ENCODE measurements around the gene PLA2G4B. TPM values are rescaled to one million over a fixed set of nuclear protein-coding genes. Genes with fewer than 3 reads are reported as not detected.

Gene PLA2G4B
- total and polyA plus RNA-seq, 10 of the 15 experiments (the other 5 are each of a cell fraction or from before 2014, with no cell fraction given), result 0.22 to 6.6 (median 2.9) TPM

GRCh38 chr15:41886741-41887140 lies 48.1 kb downstream of the PLA2G4B start:
- POLR2A ChIA-PET, result no interaction called here
- intact Hi-C loops (cut with micrococcal nuclease; ENCODE audit: unreplicated experiment), result no loop called here
- Histone ChIP-seq H3K4me1 (ENCODE audit: control insufficient read depth, insufficient read depth, low read length) (peaks cover 4% of the 10 kb centered on the region), H3K36me3 (ENCODE audit: control insufficient read depth in 2 of 2, insufficient read depth in 2 of 2, low read length in 1 of 2) (no peaks in the 10 kb centered on the region), H2AFZ (ENCODE audit: control insufficient read depth, low read depth, low read length) (no peak overlapping the region), H3K27me3 (replicated peaks in 1 of 2; ENCODE audit: control insufficient read depth in 2 of 2, insufficient read depth in 2 of 2, low read length in 1 of 2) (no peaks in the 10 kb centered on the region), H3K4me3 (no peak overlapping the region), H3K9me3 (replicated peaks; ENCODE audit: control insufficient read depth, insufficient read depth, low read length) (no peaks in the 10 kb centered on the region), H3K79me2 (ENCODE audit: control insufficient read depth, insufficient read depth, low read length) (no peaks in the 10 kb centered on the region), H3K9ac (ENCODE audit: control insufficient read depth, insufficient read depth, low read length) (no peak overlapping the region), H3K27ac (ENCODE audit: control insufficient read depth, insufficient read depth) (no peak overlapping the region), H3K4me2 (ENCODE audit: control insufficient read depth, insufficient read depth) (no peak overlapping the region), H4K20me1 (ENCODE audit: control insufficient read depth, insufficient read depth) (no peaks in the 10 kb centered on the region)
- BruUV-seq (replicated peaks), result no TSS peak
- FAIRE-seq, result no peak
- WGBS (ENCODE audit: insufficient coverage, insufficient replicate concordance, low lambda C conversion rate, missing lambda C conversion rate), result 34% methylated on average over 7 of the region's 7 CpGs
- CTCF ChIA-PET, result interaction anchor here (0.9 kb wide), 1 partner anchor 18 kb away, joined by 3 read pairs; no protein-coding TSS in a partner anchor
- no peak for DNase-seq (ENCODE audit: low read depth, low spot score)
- no peak for ATAC-seq
- in situ Hi-C loops (cut with MboI), result no loop called here
- RAD21 ChIA-PET (ENCODE audit: unreplicated experiment), result no interaction called here
- SMC1A ChIA-PET (ENCODE audit: uncharacterized antibody, unreplicated experiment), result interaction anchor here (0.6 to 1.4 kb wide), 2 partner anchors 10 to 57 kb away, joined by 3 to 4 read pairs; no protein-coding TSS in a partner anchor
- no peak for TF ChIP-seq SMARCA5 (IDR thresholded peaks at IDR 0.05)
- TF ChIP-seq, protein P1, sequence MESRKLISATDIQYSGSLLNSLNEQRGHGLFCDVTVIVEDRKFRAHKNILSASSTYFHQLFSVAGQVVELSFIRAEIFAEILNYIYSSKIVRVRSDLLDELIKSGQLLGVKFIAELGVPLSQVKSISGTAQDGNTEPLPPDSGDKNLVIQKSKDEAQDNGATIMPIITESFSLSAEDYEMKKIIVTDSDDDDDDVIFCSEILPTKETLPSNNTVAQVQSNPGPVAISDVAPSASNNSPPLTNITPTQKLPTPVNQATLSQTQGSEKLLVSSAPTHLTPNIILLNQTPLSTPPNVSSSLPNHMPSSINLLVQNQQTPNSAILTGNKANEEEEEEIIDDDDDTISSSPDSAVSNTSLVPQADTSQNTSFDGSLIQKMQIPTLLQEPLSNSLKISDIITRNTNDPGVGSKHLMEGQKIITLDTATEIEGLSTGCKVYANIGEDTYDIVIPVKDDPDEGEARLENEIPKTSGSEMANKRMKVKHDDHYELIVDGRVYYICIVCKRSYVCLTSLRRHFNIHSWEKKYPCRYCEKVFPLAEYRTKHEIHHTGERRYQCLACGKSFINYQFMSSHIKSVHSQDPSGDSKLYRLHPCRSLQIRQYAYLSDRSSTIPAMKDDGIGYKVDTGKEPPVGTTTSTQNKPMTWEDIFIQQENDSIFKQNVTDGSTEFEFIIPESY (IDR thresholded peaks at IDR 0.05), result no peak
- TF ChIP-seq KDM1A (IDR thresholded peaks at IDR 0.05; ENCODE audit: borderline replicate concordance), result no peak
- TF ChIP-seq SMAD1 (IDR thresholded peaks at IDR 0.05; ENCODE audit: low read depth, partially characterized antibody), result no peak
- no peak for TF ChIP-seq POLR2AphosphoS5 (IDR thresholded peaks at IDR 0.05; ENCODE audit: low read length)
- TF ChIP-seq BRCA1 (IDR thresholded peaks at IDR 0.05; ENCODE audit: low read depth, low read length), result no peak
- TF ChIP-seq DPF2 (IDR thresholded peaks at IDR 0.05), result no peak
- no peak for TF ChIP-seq EGR1 (IDR thresholded peaks at IDR 0.05; ENCODE audit: borderline replicate concordance in 1 of 2, low read depth in 2 of 2, low read length in 2 of 2)
- no peak for TF ChIP-seq MTA2 (IDR thresholded peaks at IDR 0.05; ENCODE audit: low read depth)
- no peak for TF ChIP-seq NKRF (conservative IDR thresholded peaks at IDR 0.05)
- no peak for TF ChIP-seq ZBTB40 (IDR thresholded peaks at IDR 0.05; ENCODE audit: borderline replicate concordance)
- no peak for TF ChIP-seq ZNF384 (IDR thresholded peaks at IDR 0.05; ENCODE audit: borderline replicate concordance, low read depth, low read length)

All from GM12878 (cell line).